ENCODE measurements around the gene ALK.
A peak's percentile ranks its signal among the peaks of the same experiment; 100 is the strongest.

ALK gene

DNA sequence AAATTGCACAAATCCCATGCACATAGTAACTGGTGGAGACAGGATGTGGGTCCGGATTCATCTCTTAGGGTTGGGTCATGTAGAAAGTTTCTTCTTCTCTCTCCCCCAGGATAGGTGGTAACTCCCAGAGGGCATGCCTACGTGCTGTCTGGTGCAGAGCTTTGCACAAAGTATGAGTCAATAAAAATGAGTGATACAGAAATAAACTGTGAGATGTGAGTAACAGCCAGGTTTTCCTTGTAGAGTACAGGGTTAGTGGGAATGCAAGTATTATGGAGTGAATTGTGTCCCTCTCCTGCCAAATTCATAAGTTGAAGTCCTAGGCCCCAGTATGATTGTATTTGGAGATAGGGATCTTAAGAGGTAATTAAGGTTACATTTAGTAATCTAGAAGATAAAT lies 289.4 kb downstream of the ALK start:
- TF ChIP-seq, protein P1, sequence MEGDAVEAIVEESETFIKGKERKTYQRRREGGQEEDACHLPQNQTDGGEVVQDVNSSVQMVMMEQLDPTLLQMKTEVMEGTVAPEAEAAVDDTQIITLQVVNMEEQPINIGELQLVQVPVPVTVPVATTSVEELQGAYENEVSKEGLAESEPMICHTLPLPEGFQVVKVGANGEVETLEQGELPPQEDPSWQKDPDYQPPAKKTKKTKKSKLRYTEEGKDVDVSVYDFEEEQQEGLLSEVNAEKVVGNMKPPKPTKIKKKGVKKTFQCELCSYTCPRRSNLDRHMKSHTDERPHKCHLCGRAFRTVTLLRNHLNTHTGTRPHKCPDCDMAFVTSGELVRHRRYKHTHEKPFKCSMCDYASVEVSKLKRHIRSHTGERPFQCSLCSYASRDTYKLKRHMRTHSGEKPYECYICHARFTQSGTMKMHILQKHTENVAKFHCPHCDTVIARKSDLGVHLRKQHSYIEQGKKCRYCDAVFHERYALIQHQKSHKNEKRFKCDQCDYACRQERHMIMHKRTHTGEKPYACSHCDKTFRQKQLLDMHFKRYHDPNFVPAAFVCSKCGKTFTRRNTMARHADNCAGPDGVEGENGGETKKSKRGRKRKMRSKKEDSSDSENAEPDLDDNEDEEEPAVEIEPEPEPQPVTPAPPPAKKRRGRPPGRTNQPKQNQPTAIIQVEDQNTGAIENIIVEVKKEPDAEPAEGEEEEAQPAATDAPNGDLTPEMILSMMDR (IDR thresholded peaks at IDR 0.05; ENCODE audit: low read depth, low read length) = no peak
- DNase-seq (ENCODE audit: extremely low read depth, low read depth) = no peak

GRCh38 chr2:29629495-29629894 lies 291.9 kb downstream of the ALK start:
- TF ChIP-seq, protein P1 (IDR thresholded peaks at IDR 0.05; ENCODE audit: low read depth, low read length) = no peak
- no peak for DNase-seq (ENCODE audit: extremely low read depth, low read depth)

- no peak for DNase-seq (ENCODE audit: extremely low read depth, low read depth)
- TF ChIP-seq, protein P1 (IDR thresholded peaks at IDR 0.05; ENCODE audit: low read depth, low read length) = no peak
Observed at GRCh38 chr2:29628862-29629261, 292.5 kb downstream of the ALK start.

DNA sequence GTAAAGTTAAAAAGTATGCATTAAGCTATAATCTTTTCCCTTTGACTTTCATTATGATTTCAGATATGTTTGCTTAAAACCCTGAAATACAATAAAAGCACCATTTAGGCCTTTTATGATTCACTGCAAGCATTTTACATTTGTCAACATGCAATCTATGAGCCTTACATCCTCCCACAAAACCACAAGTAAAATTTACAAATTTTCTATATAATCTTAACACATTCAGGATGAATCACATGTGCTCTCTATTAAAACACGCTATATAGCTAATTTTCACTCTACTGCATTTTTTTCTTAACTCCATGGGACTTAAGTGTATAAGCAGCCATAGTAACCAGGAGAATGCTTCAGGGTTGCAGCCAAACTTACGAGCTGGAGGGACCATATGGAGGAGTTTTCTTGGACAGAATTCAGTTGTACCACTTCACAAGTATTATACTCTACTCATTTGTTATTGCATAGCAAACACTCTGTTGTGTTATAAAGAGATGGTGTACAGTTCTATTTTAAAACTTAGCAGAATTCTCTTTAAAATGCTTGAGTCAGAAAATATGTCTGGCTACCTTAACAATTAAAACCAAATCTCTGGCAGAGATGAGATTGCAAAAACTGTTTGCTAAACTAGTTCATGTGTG lies 293.2 kb downstream of the ALK start:
- no peak for DNase-seq (ENCODE audit: extremely low read depth, low read depth)
- TF ChIP-seq, protein P1 (IDR thresholded peaks at IDR 0.05; ENCODE audit: low read depth, low read length) = no peak

DNA sequence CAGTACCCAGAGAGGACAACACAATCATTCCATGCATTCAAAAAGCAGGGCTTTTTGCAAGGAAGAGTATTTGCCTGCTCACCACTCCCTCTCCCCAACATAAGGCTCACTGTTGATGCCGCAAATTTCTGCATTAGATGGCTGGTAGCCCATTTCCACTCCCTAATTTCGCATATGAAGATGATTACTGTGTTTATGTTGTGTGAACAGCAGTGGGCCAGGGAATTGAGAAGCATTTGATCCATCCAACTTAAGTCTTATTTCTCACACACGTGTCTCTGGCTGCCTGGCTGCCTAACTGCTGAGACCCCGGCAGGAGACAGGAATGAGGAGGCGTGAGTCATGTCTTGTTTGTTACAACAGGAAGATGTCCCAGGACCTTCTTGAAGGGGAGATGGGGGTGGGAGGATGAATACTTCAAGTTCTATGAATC lies 294.1 kb downstream of the ALK start:
- peak; percentile 16 for DNase-seq (ENCODE audit: extremely low read depth, low read depth)
- TF ChIP-seq, protein P1 (IDR thresholded peaks at IDR 0.05; ENCODE audit: low read depth, low read length) = no peak

DNA sequence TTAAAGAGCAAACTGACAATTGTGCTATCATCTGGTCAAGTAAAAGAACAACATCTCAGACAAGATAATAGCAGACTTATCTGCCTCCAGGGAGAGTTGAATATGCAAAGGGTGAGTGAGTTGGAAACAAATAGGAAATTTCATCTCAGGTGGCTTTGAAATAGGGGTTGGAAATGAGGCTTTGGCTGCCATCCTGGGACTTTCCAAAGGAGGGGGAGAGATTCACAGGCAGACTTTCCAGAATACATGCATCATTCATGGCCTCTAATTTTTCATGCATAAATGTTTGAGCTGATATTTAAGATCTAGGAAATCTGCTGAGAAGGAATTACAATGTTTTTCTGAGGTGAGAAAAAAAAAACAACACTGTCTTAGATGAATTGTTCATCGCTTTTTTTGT lies 300.5 kb downstream of the ALK start:
- DNase-seq (ENCODE audit: extremely low read depth, low read depth) = no peak
- TF ChIP-seq, protein P1 (IDR thresholded peaks at IDR 0.05; ENCODE audit: low read depth, low read length) = no peak

DNA sequence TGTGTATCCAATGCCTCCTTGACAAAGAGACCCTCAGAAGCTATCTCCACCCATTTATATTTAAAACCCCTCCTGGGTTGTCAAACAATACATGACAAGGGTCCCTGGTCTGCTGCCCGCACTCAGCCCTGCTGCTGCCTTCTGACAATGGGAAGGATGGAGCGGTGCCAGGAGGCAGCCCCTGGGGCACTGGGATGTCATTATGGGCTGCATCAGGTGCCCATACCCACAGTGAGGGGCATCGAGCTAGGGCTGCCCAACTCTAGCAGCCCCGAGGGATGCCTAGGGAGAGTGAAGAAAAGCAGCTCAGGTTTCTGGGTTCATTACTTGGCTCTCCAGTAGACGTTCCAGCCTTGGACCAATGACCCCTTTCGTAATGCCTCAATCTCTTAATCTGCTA lies 301.7 kb downstream of the ALK start:
- TF ChIP-seq, protein P1 (IDR thresholded peaks at IDR 0.05; ENCODE audit: low read depth, low read length) = no peak
- no peak for DNase-seq (ENCODE audit: extremely low read depth, low read depth)

Measured in AG09319 (cell line).